ENCODE measurements around the gene ALDH2. TPM values are rescaled to one million over a fixed set of nuclear protein-coding genes. Genes with fewer than 3 reads are reported as not detected.

The ALDH2 gene
- total and polyA plus RNA-seq, 2 donors (not counting 1 experiment from before 2014, with no cell fraction given): 27.7 to 53.7 TPM

DNA sequence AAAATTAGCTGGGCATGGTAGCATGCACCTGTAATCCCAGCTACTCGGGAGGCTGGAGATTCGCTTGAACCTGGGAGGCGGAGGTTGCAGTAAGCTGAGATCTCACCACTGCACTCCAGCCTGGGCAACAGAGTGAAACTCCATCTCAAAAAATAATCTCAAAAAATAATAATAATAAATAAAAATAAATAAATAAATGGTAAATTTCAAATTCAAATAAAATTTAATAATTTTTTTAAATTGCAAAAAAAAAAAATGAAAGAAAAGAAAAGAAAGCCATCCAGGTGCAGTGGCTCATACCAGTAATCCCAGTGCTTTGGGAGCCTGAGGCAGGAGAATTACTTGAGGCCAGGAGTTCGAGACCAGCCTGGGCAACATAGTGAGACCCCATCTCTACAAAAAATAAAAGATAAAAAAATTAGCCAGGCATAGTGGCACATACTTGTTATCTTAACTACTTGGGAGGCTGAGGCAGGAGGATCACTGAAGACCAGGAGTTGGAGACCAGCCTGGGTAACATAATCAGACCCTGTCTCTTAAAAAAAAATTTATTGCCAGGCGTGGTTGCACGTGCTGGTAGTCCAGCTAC, 36.4 kb downstream of the ALDH2 start:
- H3K27me3 ChIP-seq (ENCODE audit: control insufficient read depth, insufficient read depth, low read length): no peaks in the 10 kb centered on the region
- H3K27ac ChIP-seq (ENCODE audit: insufficient read depth, low read length): no peak overlapping the region
- no peak overlapping the region for H3K4me3 ChIP-seq (replicated peaks in 1 of 4; ENCODE audit: control extremely low read depth in 1 of 4, insufficient read depth in 1 of 4, low read depth in 3 of 4, low read length in 4 of 4)
- H4K20me1 ChIP-seq (ENCODE audit: control insufficient read depth, extremely low read depth, insufficient read depth, low read length): no peaks in the 10 kb centered on the region
- TF ChIP-seq EZH2 (IDR thresholded peaks at IDR 0.05; ENCODE audit: low read length, missing control alignments): no peak
- TF ChIP-seq, protein P1, sequence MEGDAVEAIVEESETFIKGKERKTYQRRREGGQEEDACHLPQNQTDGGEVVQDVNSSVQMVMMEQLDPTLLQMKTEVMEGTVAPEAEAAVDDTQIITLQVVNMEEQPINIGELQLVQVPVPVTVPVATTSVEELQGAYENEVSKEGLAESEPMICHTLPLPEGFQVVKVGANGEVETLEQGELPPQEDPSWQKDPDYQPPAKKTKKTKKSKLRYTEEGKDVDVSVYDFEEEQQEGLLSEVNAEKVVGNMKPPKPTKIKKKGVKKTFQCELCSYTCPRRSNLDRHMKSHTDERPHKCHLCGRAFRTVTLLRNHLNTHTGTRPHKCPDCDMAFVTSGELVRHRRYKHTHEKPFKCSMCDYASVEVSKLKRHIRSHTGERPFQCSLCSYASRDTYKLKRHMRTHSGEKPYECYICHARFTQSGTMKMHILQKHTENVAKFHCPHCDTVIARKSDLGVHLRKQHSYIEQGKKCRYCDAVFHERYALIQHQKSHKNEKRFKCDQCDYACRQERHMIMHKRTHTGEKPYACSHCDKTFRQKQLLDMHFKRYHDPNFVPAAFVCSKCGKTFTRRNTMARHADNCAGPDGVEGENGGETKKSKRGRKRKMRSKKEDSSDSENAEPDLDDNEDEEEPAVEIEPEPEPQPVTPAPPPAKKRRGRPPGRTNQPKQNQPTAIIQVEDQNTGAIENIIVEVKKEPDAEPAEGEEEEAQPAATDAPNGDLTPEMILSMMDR (conservative IDR thresholded peaks at IDR 0.05 in 1 of 2, IDR thresholded peaks at IDR 0.05 in 1 of 2; ENCODE audit: low read depth in 1 of 2, low read length in 2 of 2): no peak
- no peak overlapping the region for H3K9ac ChIP-seq (ENCODE audit: insufficient read depth, low read length)
- peaks cover 3% of the 10 kb centered on the region for H3K36me3 ChIP-seq (ENCODE audit: control insufficient read depth, insufficient read depth, low read length)
- no peak overlapping the region for H3K4me2 ChIP-seq (ENCODE audit: extremely low read depth, insufficient read depth, low read length)
- no peaks in the 10 kb centered on the region for H3K9me3 ChIP-seq (ENCODE audit: control insufficient read depth, insufficient read depth, low read depth, low read length)
- no peak overlapping the region for H2AFZ ChIP-seq (ENCODE audit: low read length)
- no peaks in the 10 kb centered on the region for H3K79me2 ChIP-seq (ENCODE audit: control insufficient read depth, insufficient read depth, low read length)
- no peaks in the 10 kb centered on the region for H3K4me1 ChIP-seq (ENCODE audit: control insufficient read depth, extremely low read depth, insufficient read depth, low read length)
- DNase-seq (ENCODE audit: low read depth in 2 of 2): no peak

DNA sequence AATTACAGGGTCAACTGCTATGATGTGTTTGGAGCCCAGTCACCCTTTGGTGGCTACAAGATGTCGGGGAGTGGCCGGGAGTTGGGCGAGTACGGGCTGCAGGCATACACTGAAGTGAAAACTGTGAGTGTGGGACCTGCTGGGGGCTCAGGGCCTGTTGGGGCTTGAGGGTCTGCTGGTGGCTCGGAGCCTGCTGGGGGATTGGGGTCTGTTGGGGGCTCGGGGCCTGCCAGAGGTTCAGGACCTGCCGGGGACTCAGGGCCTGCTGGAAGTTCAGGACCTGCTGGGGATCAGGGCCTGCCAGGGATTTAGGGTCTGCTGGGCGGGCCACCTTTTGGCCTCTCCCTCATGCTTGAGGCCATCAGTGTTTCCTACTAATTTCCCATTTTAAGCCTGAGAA, 37.1 kb downstream of the ALDH2 start:
- Histone ChIP-seq H2AFZ (ENCODE audit: low read length) (no peak overlapping the region), H3K9ac (ENCODE audit: insufficient read depth, low read length) (no peak overlapping the region), H3K36me3 (ENCODE audit: control insufficient read depth, insufficient read depth, low read length) (peaks cover 1% of the 10 kb centered on the region), H3K79me2 (ENCODE audit: control insufficient read depth, insufficient read depth, low read length) (no peaks in the 10 kb centered on the region), H3K27ac (ENCODE audit: insufficient read depth, low read length) (no peak overlapping the region), H3K27me3 (ENCODE audit: control insufficient read depth, insufficient read depth, low read length) (no peaks in the 10 kb centered on the region), H3K4me2 (ENCODE audit: extremely low read depth, insufficient read depth, low read length) (no peak overlapping the region), H3K4me1 (ENCODE audit: control insufficient read depth, extremely low read depth, insufficient read depth, low read length) (no peaks in the 10 kb centered on the region), H4K20me1 (ENCODE audit: control insufficient read depth, extremely low read depth, insufficient read depth, low read length) (no peaks in the 10 kb centered on the region), H3K9me3 (ENCODE audit: control insufficient read depth, insufficient read depth, low read depth, low read length) (no peaks in the 10 kb centered on the region), H3K4me3 (replicated peaks in 1 of 4; ENCODE audit: control extremely low read depth in 1 of 4, insufficient read depth in 1 of 4, low read depth in 3 of 4, low read length in 4 of 4) (no peak overlapping the region)
- TF ChIP-seq, protein P1 (conservative IDR thresholded peaks at IDR 0.05 in 1 of 2, IDR thresholded peaks at IDR 0.05 in 1 of 2; ENCODE audit: low read depth in 1 of 2, low read length in 2 of 2): no peak
- TF ChIP-seq EZH2 (IDR thresholded peaks at IDR 0.05; ENCODE audit: low read length, missing control alignments): no peak
- no peak for DNase-seq (ENCODE audit: low read depth in 2 of 2)

DNA sequence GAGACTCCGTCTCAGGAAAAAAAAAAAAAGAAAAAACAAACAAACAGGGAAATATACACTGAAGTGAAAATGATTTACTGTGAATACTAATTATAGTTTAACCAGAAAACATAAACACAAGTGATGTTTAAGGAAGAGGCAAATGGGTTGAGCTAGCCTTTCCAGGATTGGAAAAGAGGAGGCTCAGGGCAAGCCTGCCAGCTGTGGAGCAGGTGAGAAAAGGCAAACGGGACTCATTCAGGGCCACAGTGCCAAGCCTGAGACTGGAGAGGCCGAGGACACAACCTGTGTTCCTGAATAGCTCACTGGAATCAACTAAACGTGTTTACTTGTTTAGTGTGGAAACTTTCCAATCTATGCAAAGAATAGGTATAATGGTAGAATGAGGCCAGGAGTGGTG, 39.6 kb downstream of the ALDH2 start:
- no peaks in the 10 kb centered on the region for H3K79me2 ChIP-seq (ENCODE audit: control insufficient read depth, insufficient read depth, low read length)

More for the DNA sequence above, 39.6 kb downstream of the ALDH2 start:
- no peaks in the 10 kb centered on the region for H3K36me3 ChIP-seq (ENCODE audit: control insufficient read depth, insufficient read depth, low read length)
- no peak for DNase-seq (ENCODE audit: low read depth in 2 of 2)
- no peak overlapping the region for H2AFZ ChIP-seq (ENCODE audit: low read length)
- no peak for TF ChIP-seq EZH2 (IDR thresholded peaks at IDR 0.05; ENCODE audit: low read length, missing control alignments)
- TF ChIP-seq, protein P1 (conservative IDR thresholded peaks at IDR 0.05 in 1 of 2, IDR thresholded peaks at IDR 0.05 in 1 of 2; ENCODE audit: low read depth in 1 of 2, low read length in 2 of 2): no peak
- no peak overlapping the region for H3K4me2 ChIP-seq (ENCODE audit: extremely low read depth, insufficient read depth, low read length)
- H3K27me3 ChIP-seq (ENCODE audit: control insufficient read depth, insufficient read depth, low read length): no peaks in the 10 kb centered on the region
- no peaks in the 10 kb centered on the region for H4K20me1 ChIP-seq (ENCODE audit: control insufficient read depth, extremely low read depth, insufficient read depth, low read length)
- no peak overlapping the region for H3K27ac ChIP-seq (ENCODE audit: insufficient read depth, low read length)
- no peaks in the 10 kb centered on the region for H3K9me3 ChIP-seq (ENCODE audit: control insufficient read depth, insufficient read depth, low read depth, low read length)
- H3K9ac ChIP-seq (ENCODE audit: insufficient read depth, low read length): no peak overlapping the region
- no peak overlapping the region for H3K4me3 ChIP-seq (replicated peaks in 1 of 4; ENCODE audit: control extremely low read depth in 1 of 4, insufficient read depth in 1 of 4, low read depth in 3 of 4, low read length in 4 of 4)
- no peaks in the 10 kb centered on the region for H3K4me1 ChIP-seq (ENCODE audit: control insufficient read depth, extremely low read depth, insufficient read depth, low read length)
